ENCODE measurements around the gene ESRRB. TPM values are rescaled to one million over a fixed set of nuclear protein-coding genes. Genes with fewer than 3 reads are reported as not detected.

Gene ESRRB
- not detected for total RNA-seq

DNA sequence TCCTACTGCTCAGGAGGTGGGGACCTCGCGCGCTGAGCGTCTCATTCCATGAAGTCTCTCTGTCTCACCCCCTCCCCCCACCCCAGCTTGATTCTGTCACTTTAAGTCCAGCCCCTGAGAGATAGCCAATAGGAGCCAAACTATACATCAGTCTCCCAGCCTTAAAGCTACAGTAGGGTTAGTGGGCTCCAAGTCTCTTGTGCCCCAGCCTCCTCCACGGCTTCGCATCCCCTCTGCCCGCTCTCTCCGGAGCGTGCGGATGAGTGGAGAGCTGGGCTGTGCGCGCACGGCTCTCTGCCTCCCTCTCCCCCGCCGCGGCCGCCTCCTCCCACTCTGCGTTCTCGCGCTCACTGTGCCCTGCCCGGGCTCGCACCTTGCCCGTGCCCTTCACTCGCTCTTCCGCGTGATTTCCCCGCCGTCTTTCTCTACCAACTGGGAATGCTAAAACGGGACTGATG is at the start of gene ESRRB:
TSS of gene ESRRB (plus strand) at position 191 of the 458 bp plus-strand sequence. CDS start at position 456, 265 bp downstream.
- no peak for DNase-seq (ENCODE audit: low spot score)
- TF ChIP-seq, protein P1, sequence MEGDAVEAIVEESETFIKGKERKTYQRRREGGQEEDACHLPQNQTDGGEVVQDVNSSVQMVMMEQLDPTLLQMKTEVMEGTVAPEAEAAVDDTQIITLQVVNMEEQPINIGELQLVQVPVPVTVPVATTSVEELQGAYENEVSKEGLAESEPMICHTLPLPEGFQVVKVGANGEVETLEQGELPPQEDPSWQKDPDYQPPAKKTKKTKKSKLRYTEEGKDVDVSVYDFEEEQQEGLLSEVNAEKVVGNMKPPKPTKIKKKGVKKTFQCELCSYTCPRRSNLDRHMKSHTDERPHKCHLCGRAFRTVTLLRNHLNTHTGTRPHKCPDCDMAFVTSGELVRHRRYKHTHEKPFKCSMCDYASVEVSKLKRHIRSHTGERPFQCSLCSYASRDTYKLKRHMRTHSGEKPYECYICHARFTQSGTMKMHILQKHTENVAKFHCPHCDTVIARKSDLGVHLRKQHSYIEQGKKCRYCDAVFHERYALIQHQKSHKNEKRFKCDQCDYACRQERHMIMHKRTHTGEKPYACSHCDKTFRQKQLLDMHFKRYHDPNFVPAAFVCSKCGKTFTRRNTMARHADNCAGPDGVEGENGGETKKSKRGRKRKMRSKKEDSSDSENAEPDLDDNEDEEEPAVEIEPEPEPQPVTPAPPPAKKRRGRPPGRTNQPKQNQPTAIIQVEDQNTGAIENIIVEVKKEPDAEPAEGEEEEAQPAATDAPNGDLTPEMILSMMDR (IDR thresholded peaks at IDR 0.05) = no peak
- ATAC-seq (ENCODE audit: low FRiP score) = no peak

DNA sequence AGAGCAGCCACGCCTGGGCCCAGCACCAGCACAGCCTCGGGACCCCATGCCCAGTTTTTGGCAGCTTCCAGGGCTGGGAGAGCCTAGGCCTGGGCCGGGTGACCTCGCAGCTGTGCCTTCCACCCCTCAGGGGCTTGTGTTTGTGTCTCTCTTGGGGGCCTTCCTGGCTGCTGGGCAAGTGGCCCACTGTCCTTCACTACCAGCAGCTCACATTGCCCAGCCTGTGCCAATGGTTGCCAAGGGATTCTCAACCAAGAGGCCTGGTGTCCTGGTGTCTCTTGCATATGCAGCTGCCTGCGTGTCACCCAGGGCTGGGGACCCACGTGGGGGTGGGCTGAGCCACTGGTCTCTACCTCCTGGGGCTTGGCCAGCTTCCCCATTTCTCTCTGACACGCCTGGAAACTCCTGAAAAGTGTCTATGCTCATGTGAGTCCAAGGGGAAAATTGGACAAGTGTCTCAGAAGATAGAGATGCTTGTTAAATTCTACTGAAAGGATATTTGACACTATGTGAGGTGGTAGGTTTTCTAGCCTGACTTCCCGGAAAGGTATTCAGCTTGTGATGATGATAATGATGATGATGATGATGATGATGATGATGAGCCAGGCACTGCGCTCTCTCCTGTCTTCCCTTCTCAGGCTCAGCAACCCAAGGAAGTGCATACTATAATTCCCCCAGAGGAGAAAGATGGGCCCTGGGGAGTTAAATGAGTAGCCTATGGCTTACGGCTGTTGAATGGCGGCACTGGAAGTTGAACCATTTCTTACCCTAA is 48.8 kb upstream of the ESRRB start:
- ATAC-seq (ENCODE audit: low FRiP score) (no peak), DNase-seq (ENCODE audit: low spot score) (no peak)
- TF ChIP-seq, protein P1 (IDR thresholded peaks at IDR 0.05) = no peak

DNA sequence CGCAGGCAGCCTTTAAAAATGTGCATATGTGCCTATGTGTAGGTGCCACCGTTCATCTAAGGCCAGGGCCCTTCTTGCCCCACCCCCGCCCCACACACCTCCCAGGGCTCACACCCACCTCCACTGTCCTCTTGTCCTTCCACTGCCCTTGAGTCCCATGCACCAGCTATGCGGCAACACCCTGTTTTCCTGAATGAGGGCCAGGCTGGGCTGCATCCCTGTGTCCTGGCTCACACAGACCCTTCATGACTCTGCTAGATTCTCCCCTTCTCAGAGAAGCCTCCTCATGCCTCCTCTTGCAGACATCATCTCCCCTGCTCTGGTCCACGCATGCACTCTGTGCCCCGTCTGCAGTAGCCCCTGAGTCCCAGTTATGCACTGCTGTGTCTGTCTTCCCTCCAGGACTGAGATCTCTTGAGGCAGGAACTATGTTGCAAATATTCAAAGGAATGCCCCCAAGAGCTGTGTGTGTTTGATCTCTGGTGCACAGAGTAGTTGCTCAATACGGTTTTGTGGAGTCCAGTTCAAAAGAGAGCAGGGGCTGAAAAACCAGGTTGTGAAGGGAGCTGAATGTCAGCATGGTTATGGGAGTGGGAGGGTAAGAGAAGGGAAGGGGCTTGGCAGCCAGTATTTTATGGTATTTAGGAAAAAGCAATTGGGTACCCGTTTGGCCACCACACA is 47.3 kb upstream of the ESRRB start:
- DNase-seq (ENCODE audit: low spot score) = no peak
- TF ChIP-seq, protein P1 (IDR thresholded peaks at IDR 0.05) = no peak
- ATAC-seq (ENCODE audit: low FRiP score) = no peak

DNA sequence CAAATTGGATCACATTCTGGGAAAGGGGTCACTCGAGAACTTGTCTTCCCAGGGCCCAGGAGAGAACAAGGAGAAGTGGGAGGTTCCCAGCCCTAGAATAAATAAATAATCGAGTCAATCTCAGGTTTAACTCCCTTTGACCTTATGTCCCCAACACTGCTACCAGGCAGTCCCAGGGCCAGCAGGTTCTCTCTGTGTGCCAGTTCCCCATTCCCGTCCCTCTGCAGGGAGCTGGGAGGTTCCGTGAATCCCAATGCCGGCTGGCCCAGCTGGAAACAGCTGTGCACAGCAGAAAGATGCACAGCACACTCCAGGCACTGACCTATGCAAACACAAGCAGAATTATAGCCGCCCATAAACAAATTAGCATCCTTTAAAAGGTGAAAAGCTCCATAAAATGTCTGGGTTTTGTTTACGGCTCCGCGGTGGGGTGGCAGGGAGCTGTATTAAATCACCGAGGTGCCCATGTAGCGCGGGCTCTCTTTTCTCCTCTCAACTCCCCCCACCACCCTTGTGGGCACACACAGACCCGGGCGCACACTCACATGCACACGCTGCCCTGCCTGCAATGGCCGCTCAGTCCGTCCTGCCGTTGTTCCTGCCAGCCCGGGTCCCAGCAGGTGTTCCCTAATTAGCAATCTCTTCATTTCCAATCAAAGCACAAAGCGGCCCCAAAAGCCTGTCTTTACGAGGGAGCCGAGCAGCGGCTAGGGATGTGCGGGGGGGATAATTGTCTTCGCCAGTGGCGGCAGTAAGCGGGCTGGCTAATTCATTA is 46.6 kb upstream of the ESRRB start:
- no peak for ATAC-seq (ENCODE audit: low FRiP score)
- no peak for DNase-seq (ENCODE audit: low spot score)
- TF ChIP-seq, protein P1 (IDR thresholded peaks at IDR 0.05) = no peak

DNA sequence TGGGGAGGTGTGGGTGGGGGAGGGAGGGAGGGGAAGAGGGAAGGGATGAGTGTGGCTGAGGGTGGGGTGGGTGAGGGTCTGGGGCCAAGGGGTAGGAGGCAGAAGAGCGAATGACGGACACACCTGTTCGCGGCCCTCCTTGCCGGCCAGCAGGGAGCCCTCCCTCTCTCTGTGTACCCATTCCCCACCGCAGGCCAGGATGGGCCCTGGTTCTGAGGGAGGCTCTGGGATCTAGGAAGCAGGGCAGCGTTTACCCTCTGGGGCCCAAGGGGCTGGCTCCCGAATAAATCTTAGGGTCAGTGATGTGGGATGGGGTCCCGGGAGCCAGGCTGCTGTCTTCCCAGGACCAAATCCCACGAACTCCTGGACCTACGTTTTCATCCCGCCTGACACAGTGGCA is 46.0 kb upstream of the ESRRB start:
- no peak for DNase-seq (ENCODE audit: low spot score)
- TF ChIP-seq, protein P1 (IDR thresholded peaks at IDR 0.05) = no peak
- ATAC-seq (ENCODE audit: low FRiP score) = no peak

DNA sequence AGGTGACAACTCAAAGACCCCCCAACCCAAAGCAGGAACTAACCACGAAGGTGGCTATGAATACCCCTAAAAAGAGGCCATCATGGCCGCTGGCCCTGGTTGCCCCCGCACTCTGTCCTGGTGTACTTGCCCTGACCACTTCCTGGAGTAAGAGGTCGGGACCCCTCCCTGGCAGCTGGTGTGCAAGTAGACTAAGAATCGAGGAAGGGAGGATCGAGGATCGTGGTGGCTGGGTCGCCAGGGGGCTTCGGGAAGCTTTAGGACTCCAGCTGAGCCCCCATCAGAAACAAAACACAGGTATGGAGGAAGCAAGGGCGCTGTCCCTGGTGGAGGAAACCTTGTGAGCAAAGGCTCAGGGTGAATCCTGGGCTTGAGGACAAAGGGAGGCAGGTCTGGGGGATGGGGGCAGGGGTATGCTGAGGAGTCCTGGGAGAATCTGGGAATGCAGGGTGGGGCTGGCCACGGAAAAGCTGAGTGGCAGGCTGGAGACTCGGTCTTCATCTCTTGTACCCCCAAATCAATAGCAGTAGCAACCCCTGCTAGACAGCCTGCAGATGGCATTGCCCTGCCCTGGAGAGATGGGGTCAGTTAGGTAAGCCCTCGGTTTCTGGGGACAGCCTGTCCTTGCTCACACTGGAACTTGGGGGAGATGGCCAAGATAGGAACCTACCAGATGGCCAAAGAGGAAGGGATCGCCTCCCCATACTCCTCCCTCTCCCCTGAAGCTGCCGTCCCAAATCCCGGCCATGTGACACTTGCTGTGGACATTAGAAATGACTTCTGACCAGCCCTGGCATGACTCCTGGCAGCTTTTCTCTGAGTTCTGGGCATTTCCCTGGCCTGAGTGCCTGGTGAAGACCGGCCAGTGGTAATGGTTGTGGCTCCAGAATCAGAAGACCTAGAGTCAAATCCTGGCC is 45.3 kb upstream of the ESRRB start:
- TF ChIP-seq, protein P1 (IDR thresholded peaks at IDR 0.05) = no peak
- no peak for ATAC-seq (ENCODE audit: low FRiP score)

More for the DNA sequence above, 45.3 kb upstream of the ESRRB start:
- DNase-seq (ENCODE audit: low spot score) = no peak

Measured in omental fat pad (tissue), 4 donors.